Stimulated activated effector memory CD8-positive, alpha-beta T cell treated with anti-CD3 and anti-CD28 coated beads, Interleukin-12 subunit alpha, Interleukin-12 subunit beta, amount 100 ng/mL, for 72 hours (primary cell): ENCODE data around the gene CNTFR.

Experiments
- ATAC-seq: fragments of 150-1000 bp; cut with Tn5 transposase; 2 replicates; pipeline ENCODE4 v1.10.0; 2021
- DNase-seq, 2 donors: peaks; one replicate each; pipeline ENCODE4 v3.0.0; 2021 to 2022; ENCODE audit warnings: low spot score in 2 of 2
- H3K27ac Mint-ChIP-seq: one replicate; pipeline ENCODE4 v1.8.0; 2022; ENCODE audit warnings: mild to moderate bottlenecking, mixed read lengths
- H3K36me3 Mint-ChIP-seq: one replicate; pipeline ENCODE4 v1.8.0; 2022; ENCODE audit warnings: mild to moderate bottlenecking, mixed read lengths
- H3K4me1 Mint-ChIP-seq: one replicate; pipeline ENCODE4 v1.8.0; 2022; ENCODE audit warnings: mixed read lengths
- H3K4me3 Mint-ChIP-seq: one replicate; pipeline ENCODE4 v1.8.0; 2022; ENCODE audit warnings: mild to moderate bottlenecking, mixed read lengths
- H3K9me3 Mint-ChIP-seq: one replicate; pipeline ENCODE4 v1.8.0; 2022; ENCODE audit warnings: mixed read lengths

CNTFR gene

DNA sequence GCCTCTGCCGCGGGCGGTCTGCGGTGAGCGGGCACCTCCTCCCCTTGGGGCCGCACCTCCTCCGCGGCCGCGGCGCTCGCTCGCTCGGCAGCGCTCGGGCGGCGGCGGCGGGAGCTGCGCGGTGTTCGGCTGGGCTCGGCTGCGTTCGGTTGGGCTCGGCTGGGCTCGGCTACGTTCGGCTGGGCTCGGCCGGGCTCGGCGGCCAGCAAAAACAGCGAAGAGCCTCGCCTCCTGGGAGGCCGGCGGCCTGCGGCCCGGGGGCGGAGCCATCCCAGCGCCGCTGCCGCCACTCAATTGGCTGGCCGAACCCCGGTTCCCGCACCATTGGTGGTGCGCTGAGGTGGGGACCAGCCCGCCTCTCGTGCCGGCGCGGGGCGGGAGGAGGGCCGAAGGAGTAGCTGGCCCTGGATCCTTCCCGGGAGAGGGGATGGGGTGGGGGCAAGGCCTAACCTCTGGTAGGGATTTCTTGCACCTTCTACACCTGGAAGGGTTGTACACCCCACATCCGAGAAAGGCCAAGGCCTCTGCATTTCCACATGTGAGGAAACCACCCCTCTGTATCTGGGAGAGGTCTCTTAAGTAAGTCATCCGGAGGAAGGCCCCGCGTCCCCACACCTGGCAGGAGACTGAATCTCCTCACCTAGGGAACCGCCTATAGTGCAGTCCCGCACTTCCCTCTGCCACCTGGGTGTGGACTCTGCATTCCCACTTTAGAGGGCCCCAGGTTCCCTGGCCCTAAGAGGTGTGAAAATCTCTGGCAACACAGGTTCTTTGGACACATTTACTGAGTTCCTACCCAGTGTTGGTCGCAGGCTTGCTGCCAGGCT, 66.3 kb downstream of the CNTFR start, which contains the start of gene ENHO:
TSS of gene ENHO (minus strand) at position 20 of the 827 bp plus-strand sequence. CDS start 1,295 bp downstream, outside the sequence.
- Mint-ChIP-seq H3K4me1 (peaks cover 14% of the 10 kb centered on the region), H3K27ac (peak within 1 kb of the TSS; percentile 27), H3K9me3 (no peaks in the 10 kb centered on the region), H3K36me3 (no peaks in the 10 kb centered on the region), H3K4me3 (peak within 1 kb of the TSS; percentile 66)
- ATAC-seq (peak; percentile 93), DNase-seq (peak; percentile 97 to 98)

DNA sequence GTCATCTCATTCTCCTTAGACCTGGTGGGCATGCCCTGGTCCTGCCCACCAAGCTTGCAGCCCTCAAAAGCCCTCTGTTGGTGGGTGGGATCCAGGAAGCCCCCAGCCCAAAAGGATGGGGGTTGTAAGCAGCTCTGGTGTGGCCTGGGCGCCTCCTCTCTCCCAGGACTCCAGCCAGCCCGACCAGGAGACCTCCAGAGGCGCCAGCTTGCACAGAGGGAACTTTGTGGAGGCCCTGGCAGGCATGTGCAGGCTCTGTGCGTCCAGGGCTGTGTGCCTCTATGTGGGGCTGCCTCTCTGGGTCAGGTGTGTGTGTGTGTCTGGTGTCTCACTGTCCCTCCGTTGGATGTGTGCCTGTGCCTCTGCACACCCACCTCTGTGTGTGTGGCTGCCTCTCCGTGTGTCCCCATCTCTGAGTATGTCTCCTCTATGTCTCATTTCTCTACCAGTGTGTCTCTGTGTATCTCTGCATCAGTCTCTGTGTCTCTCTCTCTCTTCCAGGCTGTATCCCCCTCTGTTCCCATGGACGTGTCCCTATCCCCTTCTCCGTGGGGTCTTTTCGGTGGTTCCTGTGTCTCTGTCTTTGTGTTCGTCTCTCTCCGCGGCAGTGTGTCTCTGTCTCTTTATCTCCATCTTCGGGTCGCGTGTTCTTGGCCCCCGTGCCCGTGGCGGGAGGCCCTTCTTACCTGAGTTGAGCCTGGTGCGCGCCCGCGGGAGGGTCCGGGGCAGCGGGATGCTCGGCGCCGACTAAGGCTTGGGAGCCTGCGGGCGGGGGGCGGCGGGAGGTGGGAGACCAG, 67.2 kb downstream of the CNTFR start:
- ATAC-seq (no peak), DNase-seq (no peak)
- Mint-ChIP-seq H3K27ac (peak overlapping the region; percentile 27), H3K4me1 (peaks cover 14% of the 10 kb centered on the region), H3K9me3 (no peaks in the 10 kb centered on the region), H3K4me3 (peak overlapping the region; percentile 66), H3K36me3 (no peaks in the 10 kb centered on the region)

DNA sequence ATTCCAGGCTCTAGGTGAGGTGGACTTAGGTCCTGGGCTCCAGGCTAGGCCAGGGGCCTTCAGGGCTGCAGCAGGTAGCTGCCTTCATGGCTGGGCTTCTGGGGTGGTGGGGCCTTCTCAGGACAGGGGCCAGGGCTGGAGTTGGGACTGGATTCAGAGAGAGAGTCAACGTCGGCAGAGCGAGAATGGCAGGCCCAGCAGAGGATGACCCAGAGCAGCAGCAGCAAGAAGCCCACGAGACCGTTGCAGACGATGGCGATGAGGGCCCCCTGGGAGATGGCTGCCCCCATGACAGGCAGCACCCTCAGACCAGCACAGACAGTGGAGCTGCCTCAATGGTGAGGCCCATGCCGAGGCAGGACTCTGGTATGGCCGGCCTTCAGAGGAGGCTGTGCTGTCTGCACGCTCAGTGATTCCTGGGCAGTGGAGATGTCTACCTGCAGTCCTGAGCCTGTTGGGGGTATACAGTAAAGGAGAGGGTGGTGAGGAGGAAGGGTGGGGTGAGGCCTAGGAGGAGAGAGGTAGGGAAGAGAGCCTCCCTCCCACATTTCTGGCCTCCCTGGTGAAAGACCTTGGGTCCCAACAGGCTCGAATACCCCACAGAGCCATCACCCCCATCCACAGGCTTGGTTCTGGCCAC, 68.0 kb downstream of the CNTFR start:
- H3K36me3 Mint-ChIP-seq: no peaks in the 10 kb centered on the region
- no peak overlapping the region for H3K27ac Mint-ChIP-seq
- H3K4me3 Mint-ChIP-seq: no peak overlapping the region
- DNase-seq: no peak
- H3K4me1 Mint-ChIP-seq: peaks cover 14% of the 10 kb centered on the region
- ATAC-seq: no peak
- no peaks in the 10 kb centered on the region for H3K9me3 Mint-ChIP-seq

GRCh38 chr9:34520505-34521385, 68.8 kb downstream of the CNTFR start:
- Mint-ChIP-seq H3K4me3 (no peak overlapping the region), H3K9me3 (no peaks in the 10 kb centered on the region), H3K27ac (no peak overlapping the region), H3K4me1 (peaks cover 14% of the 10 kb centered on the region), H3K36me3 (no peaks in the 10 kb centered on the region)
- no peak for ATAC-seq
- DNase-seq: no peak

GRCh38 chr9:34520096-34520495, 69.4 kb downstream of the CNTFR start:
- no peaks in the 10 kb centered on the region for H3K9me3 Mint-ChIP-seq
- no peak for DNase-seq
- H3K4me1 Mint-ChIP-seq: peaks cover 14% of the 10 kb centered on the region
- no peak overlapping the region for H3K27ac Mint-ChIP-seq
- no peak overlapping the region for H3K4me3 Mint-ChIP-seq
- ATAC-seq: no peak
- no peaks in the 10 kb centered on the region for H3K36me3 Mint-ChIP-seq

GRCh38 chr9:34519321-34520020, 70.1 kb downstream of the CNTFR start:
- Mint-ChIP-seq H3K4me1 (peaks cover 9% of the 10 kb centered on the region), H3K4me3 (no peak overlapping the region), H3K27ac (no peak overlapping the region), H3K9me3 (no peaks in the 10 kb centered on the region), H3K36me3 (no peaks in the 10 kb centered on the region)
- ATAC-seq (no peak), DNase-seq (no peak)

- Mint-ChIP-seq H3K9me3 (no peaks in the 10 kb centered on the region), H3K36me3 (no peaks in the 10 kb centered on the region), H3K4me3 (no peak overlapping the region), H3K4me1 (peaks cover 7% of the 10 kb centered on the region), H3K27ac (no peak overlapping the region)
- ATAC-seq: no peak
- DNase-seq: no peak
These were observed 70.6 kb downstream of the CNTFR start for GRCh38 chr9:34518896-34519295.

DNA sequence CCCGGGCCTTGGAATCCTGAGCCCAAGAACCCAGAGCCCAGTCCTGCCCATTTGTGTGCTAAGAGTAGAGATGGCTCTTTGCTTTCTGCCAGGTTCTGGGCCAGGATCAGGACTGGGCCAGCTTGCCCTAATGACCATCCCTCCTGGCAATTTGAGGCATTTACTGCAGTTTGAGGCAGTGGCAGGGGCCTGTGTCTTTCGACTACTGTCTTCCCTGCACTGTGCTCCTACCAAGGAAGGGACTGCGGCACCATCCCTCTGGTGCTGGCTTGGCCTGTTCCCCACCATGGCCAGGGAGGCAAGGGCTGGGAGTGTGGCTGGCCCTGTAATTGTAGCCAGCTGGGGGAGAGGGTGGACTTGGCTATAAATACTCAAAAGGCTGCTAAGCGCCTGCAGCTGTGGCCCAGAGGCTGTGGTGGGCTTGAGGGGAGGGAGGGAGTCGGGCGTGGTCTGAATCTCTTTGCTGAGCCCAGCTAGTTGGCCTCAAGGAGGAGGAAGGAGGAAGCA, 71.4 kb downstream of the CNTFR start:
- no peak overlapping the region for H3K27ac Mint-ChIP-seq
- DNase-seq: no peak
- ATAC-seq: no peak
- H3K4me3 Mint-ChIP-seq: no peak overlapping the region
- H3K36me3 Mint-ChIP-seq: no peaks in the 10 kb centered on the region
- H3K4me1 Mint-ChIP-seq: peaks cover 7% of the 10 kb centered on the region
- no peaks in the 10 kb centered on the region for H3K9me3 Mint-ChIP-seq

DNA sequence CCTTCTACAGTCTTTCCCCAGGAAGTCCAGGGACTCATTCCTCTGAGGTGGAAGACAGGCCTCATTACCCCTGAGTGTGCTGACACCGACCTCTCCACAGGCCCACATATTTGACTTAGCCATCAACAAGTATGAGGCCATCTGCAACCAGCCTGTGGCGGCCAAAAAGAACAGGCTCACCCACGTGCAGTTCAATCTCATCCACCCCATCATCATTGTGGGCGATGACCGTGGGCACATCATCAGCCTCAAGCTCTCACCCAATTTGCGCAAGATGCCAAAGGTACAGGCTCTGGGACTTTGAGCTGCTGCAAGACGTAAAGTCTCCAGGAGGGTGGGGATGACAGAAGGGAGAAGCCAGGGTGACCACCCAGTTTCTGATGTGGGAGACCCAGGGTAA, 72.3 kb downstream of the CNTFR start:
- no peak overlapping the region for H3K4me3 Mint-ChIP-seq

DNA sequence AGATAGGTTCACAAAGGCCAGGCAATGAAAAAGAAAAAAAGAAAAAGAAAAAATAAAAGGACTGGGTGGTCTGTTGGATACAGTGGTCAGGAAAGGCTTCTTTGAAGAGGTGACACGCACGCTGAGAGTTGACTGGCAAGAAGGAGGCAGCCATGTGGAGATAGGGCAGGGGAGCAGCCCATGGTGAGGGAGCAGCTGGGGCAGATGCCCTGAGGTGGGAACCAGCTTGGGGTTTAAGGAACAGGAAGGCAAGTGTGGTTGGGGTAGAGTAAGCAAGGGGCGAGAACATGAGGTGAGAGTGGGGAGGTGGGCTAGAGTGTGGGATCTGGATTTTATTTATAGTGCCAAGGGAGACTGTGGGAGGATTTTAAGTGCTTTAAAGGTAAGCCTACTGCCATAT, 73.6 kb downstream of the CNTFR start:
- no peak for ATAC-seq
- Mint-ChIP-seq H3K27ac (no peak overlapping the region), H3K4me1 (no peaks in the 10 kb centered on the region), H3K4me3 (no peak overlapping the region), H3K36me3 (no peaks in the 10 kb centered on the region), H3K9me3 (no peaks in the 10 kb centered on the region)
- DNase-seq: no peak

More for the DNA sequence above, 72.3 kb downstream of the CNTFR start:
- peaks cover under 1% of the 10 kb centered on the region for H3K4me1 Mint-ChIP-seq
- no peaks in the 10 kb centered on the region for H3K36me3 Mint-ChIP-seq
- DNase-seq: no peak
- no peak for ATAC-seq
- H3K27ac Mint-ChIP-seq: no peak overlapping the region
- no peaks in the 10 kb centered on the region for H3K9me3 Mint-ChIP-seq

DNA sequence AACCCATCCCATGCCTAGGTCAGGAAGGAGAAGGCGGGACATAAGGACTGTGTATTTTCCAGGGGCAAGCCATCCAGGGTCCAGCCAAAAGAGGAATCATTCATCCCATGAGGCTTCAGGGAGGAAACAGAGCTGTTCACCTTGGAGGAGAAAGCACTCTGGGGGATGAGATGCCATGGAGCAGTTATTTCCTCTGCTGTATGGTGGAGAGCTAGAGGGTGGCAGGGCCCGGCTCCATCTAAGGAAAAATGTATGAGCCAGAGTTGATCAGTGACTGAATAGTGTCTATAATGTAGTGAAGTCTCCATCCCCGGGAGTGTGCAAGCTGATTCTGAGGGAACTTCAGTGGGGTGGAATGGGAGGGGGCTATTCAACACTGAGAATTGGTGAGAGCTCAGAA, 74.7 kb downstream of the CNTFR start:
- no peak overlapping the region for H3K4me3 Mint-ChIP-seq
- ATAC-seq: no peak
- no peaks in the 10 kb centered on the region for H3K4me1 Mint-ChIP-seq
- H3K36me3 Mint-ChIP-seq: no peaks in the 10 kb centered on the region
- H3K27ac Mint-ChIP-seq: no peak overlapping the region
- no peak for DNase-seq
- no peaks in the 10 kb centered on the region for H3K9me3 Mint-ChIP-seq

DNA sequence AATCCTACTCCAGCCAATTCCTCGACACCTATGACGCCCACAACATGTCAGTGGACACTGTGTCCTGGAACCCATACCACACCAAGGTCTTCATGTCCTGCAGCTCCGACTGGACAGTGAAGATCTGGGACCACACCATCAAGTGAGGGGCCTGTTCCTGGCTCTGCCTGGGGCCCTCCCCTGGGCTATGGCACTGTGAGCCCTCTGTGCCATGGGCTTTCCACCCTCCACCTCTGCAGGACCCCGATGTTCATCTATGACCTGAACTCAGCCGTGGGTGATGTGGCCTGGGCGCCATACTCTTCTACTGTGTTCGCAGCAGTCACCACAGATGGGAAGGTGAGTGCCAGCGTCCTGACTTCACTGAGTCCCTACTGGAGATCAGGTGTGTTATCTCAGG, 75.1 kb downstream of the CNTFR start:
- ATAC-seq (no peak), DNase-seq (no peak)
- Mint-ChIP-seq H3K4me1 (no peaks in the 10 kb centered on the region), H3K4me3 (no peak overlapping the region), H3K9me3 (no peaks in the 10 kb centered on the region), H3K36me3 (no peaks in the 10 kb centered on the region), H3K27ac (no peak overlapping the region)

GRCh38 chr9:34513567-34514214, 75.8 kb downstream of the CNTFR start:
- Mint-ChIP-seq H3K4me1 (no peaks in the 10 kb centered on the region), H3K27ac (no peak overlapping the region), H3K36me3 (no peaks in the 10 kb centered on the region), H3K4me3 (no peak overlapping the region), H3K9me3 (no peaks in the 10 kb centered on the region)
- ATAC-seq (no peak), DNase-seq (no peak)
